HepG2 (cell line): ENCODE results near the gene SPTA1.

Source experiments
- DNMT1 ChIP-seq: sonication (generic); formaldehyde crosslinking; IDR thresholded peaks from 2 replicates; pipeline ENCODE4 v1.5.1; 2020; ENCODE audit warnings: mild to moderate bottlenecking, missing genetic modification reagents
- GABPA ChIP-seq, 2 experiments: IDR thresholded peaks; 2 replicates each; pipeline ENCODE4 v1.6.1; 2011 to 2016; ENCODE audit warnings: low read depth in 2 of 2, low read length in 1 of 2, missing biosample characterization in 1 of 2, missing genetic modification characterization in 1 of 2
- HOXA7 ChIP-seq: sonication (generic); formaldehyde crosslinking; IDR thresholded peaks from 2 replicates; pipeline ENCODE4 v1.8.1; 2022; ENCODE audit warnings: mild to moderate bottlenecking, missing genetic modification reagents, moderate library complexity
- POLR2A ChIP-seq, 2 experiments: IDR thresholded peaks; 2 replicates each; pipeline ENCODE4 v1.6.1; 2011; ENCODE audit warnings: low read depth in 2 of 2, low read length in 2 of 2, mild to moderate bottlenecking in 1 of 2, moderate library complexity in 1 of 2; ENCODE audit not compliant: insufficient read depth in 1 of 2
- SALL1 ChIP-seq: sonication (generic); formaldehyde crosslinking; IDR thresholded peaks from 2 replicates; pipeline ENCODE4 v1.8.0; 2022; ENCODE audit warnings: mild to moderate bottlenecking, missing genetic modification reagents
- TARDBP ChIP-seq: sonication (generic); formaldehyde crosslinking; IDR thresholded peaks from 2 replicates; pipeline ENCODE4 v1.8.0; 2022; ENCODE audit warnings: mild to moderate bottlenecking, missing genetic modification reagents
- USF2 ChIP-seq, 2 experiments: sonication (generic) in 1 of 2; formaldehyde crosslinking in 1 of 2; IDR thresholded peaks; 2 replicates each; pipeline versions ENCODE4 v1.5.1 to v1.6.1; 2011 to 2020; ENCODE audit warnings: borderline replicate concordance in 1 of 2, low read depth in 1 of 2, low read length in 1 of 2, mild to moderate bottlenecking in 1 of 2, missing genetic modification reagents in 1 of 2, moderate library complexity in 1 of 2
- ZNF263 ChIP-seq: sonication (generic); formaldehyde crosslinking; IDR thresholded peaks from 2 replicates; pipeline ENCODE4 v1.4.0; 2020; ENCODE audit warnings: missing genetic modification reagents
- ZNF510 ChIP-seq: sonication (generic); formaldehyde crosslinking; IDR thresholded peaks from 2 replicates; pipeline ENCODE4 v1.4.0; 2020; ENCODE audit warnings: low read depth, mild to moderate bottlenecking, missing genetic modification reagents
- ZNF670 ChIP-seq: sonication (generic); formaldehyde crosslinking; IDR thresholded peaks from 2 replicates; pipeline ENCODE4 v1.8.0; 2022; ENCODE audit warnings: mild to moderate bottlenecking, missing genetic modification reagents, borderline replicate concordance
- ZSCAN29 ChIP-seq: sonication (generic); formaldehyde crosslinking; conservative IDR thresholded peaks from 2 replicates; pipeline ENCODE4 v1.4.0; 2020; ENCODE audit warnings: mild to moderate bottlenecking, missing genetic modification reagents
- TF ChIP-seq, protein P1 (sequence below): sonication (generic); formaldehyde crosslinking; IDR thresholded peaks from 2 replicates; pipeline ENCODE4 v1.5.0; 2020; ENCODE audit warnings: mild to moderate bottlenecking, missing genetic modification reagents, moderate library complexity

DNA sequence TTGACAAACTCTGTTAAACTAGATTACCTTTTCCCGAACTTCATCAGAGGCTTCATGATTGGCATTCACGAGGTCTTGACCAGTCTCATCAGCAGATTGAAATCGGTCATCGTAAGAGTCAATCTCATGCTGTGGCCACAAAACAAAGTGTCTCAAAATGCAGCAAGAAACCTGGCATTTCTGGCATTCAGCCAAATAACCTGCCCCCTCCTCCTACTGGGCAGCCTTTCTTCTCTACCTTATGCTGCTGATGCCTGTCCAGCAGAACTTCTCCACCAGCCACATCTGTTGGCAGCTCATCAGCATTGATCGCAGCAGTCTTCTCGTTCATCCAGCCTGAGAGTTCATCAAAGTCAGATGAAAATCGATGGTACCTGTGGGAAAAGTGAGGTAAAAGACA lies 12.2 kb downstream of the SPTA1 start:
- no peak for TF ChIP-seq ZNF670
- TF ChIP-seq HOXA7 (CRISPR knock-in tag), result no peak
- no peak for TF ChIP-seq POLR2A (IDR thresholded peaks at IDR 0.05; ENCODE audit: insufficient read depth in 1 of 2, low read depth in 2 of 2, low read length in 2 of 2)
- TF ChIP-seq ZNF510, result no peak
- no peak for TF ChIP-seq TARDBP (CRISPR knock-in tag)
- no peak for TF ChIP-seq SALL1 (CRISPR knock-in tag)
- TF ChIP-seq, protein P1, sequence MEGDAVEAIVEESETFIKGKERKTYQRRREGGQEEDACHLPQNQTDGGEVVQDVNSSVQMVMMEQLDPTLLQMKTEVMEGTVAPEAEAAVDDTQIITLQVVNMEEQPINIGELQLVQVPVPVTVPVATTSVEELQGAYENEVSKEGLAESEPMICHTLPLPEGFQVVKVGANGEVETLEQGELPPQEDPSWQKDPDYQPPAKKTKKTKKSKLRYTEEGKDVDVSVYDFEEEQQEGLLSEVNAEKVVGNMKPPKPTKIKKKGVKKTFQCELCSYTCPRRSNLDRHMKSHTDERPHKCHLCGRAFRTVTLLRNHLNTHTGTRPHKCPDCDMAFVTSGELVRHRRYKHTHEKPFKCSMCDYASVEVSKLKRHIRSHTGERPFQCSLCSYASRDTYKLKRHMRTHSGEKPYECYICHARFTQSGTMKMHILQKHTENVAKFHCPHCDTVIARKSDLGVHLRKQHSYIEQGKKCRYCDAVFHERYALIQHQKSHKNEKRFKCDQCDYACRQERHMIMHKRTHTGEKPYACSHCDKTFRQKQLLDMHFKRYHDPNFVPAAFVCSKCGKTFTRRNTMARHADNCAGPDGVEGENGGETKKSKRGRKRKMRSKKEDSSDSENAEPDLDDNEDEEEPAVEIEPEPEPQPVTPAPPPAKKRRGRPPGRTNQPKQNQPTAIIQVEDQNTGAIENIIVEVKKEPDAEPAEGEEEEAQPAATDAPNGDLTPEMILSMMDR (CRISPR knock-in tag), result no peak
- TF ChIP-seq ZNF263, result no peak
- TF ChIP-seq GABPA (IDR thresholded peaks at IDR 0.05; ENCODE audit: low read depth, low read length), result no peak
- TF ChIP-seq GABPA (CRISPR knock-in tag; IDR thresholded peaks at IDR 0.05; ENCODE audit: low read depth), result no peak
- no peak for TF ChIP-seq USF2 (IDR thresholded peaks at IDR 0.05; ENCODE audit: low read depth, low read length)
- no peak for TF ChIP-seq USF2 (CRISPR knock-in tag; IDR thresholded peaks at IDR 0.05; ENCODE audit: borderline replicate concordance)
- TF ChIP-seq DNMT1, result no peak
- no peak for TF ChIP-seq ZSCAN29 (CRISPR knock-in tag)
